ENCODE results near the gene ERI3.

DNA sequence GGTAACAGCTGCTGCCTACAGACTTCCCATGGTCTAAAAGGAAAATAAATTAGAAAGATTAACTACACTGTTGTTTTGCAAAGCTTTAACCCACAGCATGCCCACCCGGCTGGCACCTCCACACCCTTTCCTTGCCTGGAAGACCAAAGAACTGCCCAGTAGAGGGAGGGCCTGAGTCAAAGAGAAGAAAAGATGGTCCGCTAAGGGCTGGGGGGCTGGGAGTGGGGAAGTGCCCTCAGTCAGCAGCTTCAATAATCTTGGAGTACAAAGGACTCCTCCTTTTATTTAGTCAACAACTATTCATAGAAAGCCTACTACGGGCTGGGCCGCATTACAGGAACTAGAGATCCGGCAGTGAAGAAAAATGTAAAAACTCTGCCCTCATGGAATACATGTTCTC, 40.6 kb downstream of the ERI3 start:
- no peak for TF ChIP-seq GATA2 (IDR thresholded peaks at IDR 0.05; ENCODE audit: low read depth, low read length)
- no peak for TF ChIP-seq GATA3 (IDR thresholded peaks at IDR 0.05; ENCODE audit: low read depth, low read length)

Data from SH-SY5Y (cell line).